ENCODE data around the gene TMEM273. TPM values are rescaled to one million over a fixed set of nuclear protein-coding genes. Genes with fewer than 3 reads are reported as not detected.

The TMEM273 gene
- total RNA-seq, 4 donors from 2014 or later: 18.6 to 37.9 (median 28.8) TPM

- Histone ChIP-seq H3K4me3 (no peak overlapping the region), H3K4me1 (peaks cover 0 to 78% (median 20%) of the 10 kb centered on the region in 4 donors), H3K27me3 (no peaks in the 10 kb centered on the region), H3K36me3 (no peaks in the 10 kb centered on the region), H3K27ac (peak overlapping the region in 1 of 4 donors; percentile 15), H3K9me3 (no peaks in the 10 kb centered on the region)
- TF ChIP-seq, protein P1, sequence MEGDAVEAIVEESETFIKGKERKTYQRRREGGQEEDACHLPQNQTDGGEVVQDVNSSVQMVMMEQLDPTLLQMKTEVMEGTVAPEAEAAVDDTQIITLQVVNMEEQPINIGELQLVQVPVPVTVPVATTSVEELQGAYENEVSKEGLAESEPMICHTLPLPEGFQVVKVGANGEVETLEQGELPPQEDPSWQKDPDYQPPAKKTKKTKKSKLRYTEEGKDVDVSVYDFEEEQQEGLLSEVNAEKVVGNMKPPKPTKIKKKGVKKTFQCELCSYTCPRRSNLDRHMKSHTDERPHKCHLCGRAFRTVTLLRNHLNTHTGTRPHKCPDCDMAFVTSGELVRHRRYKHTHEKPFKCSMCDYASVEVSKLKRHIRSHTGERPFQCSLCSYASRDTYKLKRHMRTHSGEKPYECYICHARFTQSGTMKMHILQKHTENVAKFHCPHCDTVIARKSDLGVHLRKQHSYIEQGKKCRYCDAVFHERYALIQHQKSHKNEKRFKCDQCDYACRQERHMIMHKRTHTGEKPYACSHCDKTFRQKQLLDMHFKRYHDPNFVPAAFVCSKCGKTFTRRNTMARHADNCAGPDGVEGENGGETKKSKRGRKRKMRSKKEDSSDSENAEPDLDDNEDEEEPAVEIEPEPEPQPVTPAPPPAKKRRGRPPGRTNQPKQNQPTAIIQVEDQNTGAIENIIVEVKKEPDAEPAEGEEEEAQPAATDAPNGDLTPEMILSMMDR (IDR thresholded peaks at IDR 0.05): no peak
- TF ChIP-seq EP300 (IDR thresholded peaks at IDR 0.05) (no peak), POLR2A (IDR thresholded peaks at IDR 0.05) (no peak)
- peak; percentile 26 to 42 for DNase-seq (ENCODE audit: low spot score in 2 of 2)
- 39 to 45% methylated on average over 8 to 9 of the region's 9 CpGs for WGBS, 2 donors
Measured at GRCh38 chr10:49109669-49110340, 78.4 kb downstream of the TMEM273 start.

- WGBS, 2 donors: 84 to 86% methylated on average over 6 to 7 of the region's 7 CpGs
- Histone ChIP-seq H3K27me3 (no peaks in the 10 kb centered on the region), H3K36me3 (no peaks in the 10 kb centered on the region), H3K4me1 (peaks cover 0 to 72% (median 20%) of the 10 kb centered on the region in 4 donors), H3K9me3 (no peaks in the 10 kb centered on the region), H3K4me3 (no peak overlapping the region), H3K27ac (no peak overlapping the region)
- no peak for DNase-seq (ENCODE audit: low spot score in 2 of 2)
- TF ChIP-seq, protein P1 (IDR thresholded peaks at IDR 0.05): no peak
- TF ChIP-seq EP300 (IDR thresholded peaks at IDR 0.05) (no peak), POLR2A (IDR thresholded peaks at IDR 0.05) (no peak)
Measured at GRCh38 chr10:49108656-49109055, 79.5 kb downstream of the TMEM273 start.

DNA sequence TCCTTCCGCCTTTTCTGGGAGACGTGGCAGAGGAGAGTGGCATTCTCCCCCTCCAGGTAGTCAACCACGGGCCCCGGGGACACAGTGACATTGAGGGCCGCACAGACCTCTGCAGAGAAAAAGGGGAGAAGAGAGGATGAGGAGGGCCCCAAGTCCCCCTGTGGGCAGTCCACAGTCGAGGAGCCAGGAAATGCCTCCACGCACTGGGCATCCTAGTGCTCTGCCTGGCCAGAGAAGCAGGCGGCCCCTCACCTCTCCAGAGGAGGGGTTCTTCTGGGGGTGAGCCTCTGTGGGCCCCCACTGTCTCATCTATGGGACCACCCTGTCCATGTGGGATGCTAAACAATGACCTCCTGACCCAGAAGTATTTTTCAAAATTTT, 80.3 kb downstream of the TMEM273 start:
- Histone ChIP-seq H3K4me1 (peaks cover 0 to 65% (median 20%) of the 10 kb centered on the region in 4 donors), H3K36me3 (no peaks in the 10 kb centered on the region), H3K27ac (no peak overlapping the region), H3K27me3 (no peaks in the 10 kb centered on the region), H3K4me3 (no peak overlapping the region), H3K9me3 (no peaks in the 10 kb centered on the region)
- 94 to 98% methylated on average over 8 of the region's 8 CpGs for WGBS, 2 donors
- TF ChIP-seq, protein P1 (IDR thresholded peaks at IDR 0.05): no peak
- TF ChIP-seq EP300 (IDR thresholded peaks at IDR 0.05) (no peak), POLR2A (IDR thresholded peaks at IDR 0.05) (no peak)
- no peak for DNase-seq (ENCODE audit: low spot score in 2 of 2)

DNA sequence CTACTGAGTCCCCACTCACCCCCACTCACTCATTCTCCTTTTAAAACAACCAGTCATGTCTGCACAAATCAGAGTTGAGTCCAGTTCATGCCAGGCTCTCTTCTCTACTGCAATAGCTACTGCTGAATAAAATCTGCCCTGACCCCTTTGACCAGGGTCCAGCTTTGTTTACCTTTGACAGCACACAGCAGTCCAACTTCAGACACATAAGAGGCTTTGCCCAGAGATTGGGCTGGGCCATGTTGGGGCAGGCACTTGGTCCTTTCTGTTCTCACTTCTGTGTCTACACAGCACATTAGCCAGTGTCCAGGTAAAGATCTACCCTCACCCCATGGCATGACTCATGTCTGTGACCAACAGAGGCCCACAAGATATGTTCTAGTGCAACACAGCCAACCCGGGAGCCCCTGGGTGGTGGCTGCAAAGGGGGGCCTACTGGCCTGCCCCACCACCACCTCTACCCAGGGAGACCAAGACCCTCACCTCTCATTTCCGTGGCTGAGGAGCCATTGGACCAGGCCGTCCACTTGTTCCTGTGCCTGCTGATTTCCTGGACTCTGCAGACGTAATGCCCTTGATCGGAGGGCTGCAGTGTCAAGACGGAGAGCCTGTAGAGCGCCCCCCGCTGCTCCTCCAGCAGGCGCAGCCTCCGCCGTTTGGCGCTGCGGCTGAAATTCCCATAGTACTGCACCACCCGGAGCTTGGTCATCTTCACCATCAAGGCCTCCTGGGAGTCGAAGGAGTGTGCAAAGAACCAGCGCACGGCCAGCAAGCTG, 80.9 kb downstream of the TMEM273 start:
- Histone ChIP-seq H3K27me3 (no peaks in the 10 kb centered on the region), H3K4me3 (no peak overlapping the region), H3K36me3 (no peaks in the 10 kb centered on the region), H3K27ac (peak overlapping the region in 1 of 4 donors; percentile 17), H3K4me1 (peaks cover 0 to 60% (median 20%) of the 10 kb centered on the region in 4 donors), H3K9me3 (no peaks in the 10 kb centered on the region)
- TF ChIP-seq POLR2A (IDR thresholded peaks at IDR 0.05) (no peak), EP300 (IDR thresholded peaks at IDR 0.05) (no peak)
- TF ChIP-seq, protein P1 (IDR thresholded peaks at IDR 0.05): no peak
- WGBS, 2 donors: 93 to 96% methylated on average over 10 to 17 of the region's 17 CpGs
- DNase-seq (ENCODE audit: low spot score in 2 of 2): no peak

- DNase-seq (ENCODE audit: low spot score in 2 of 2): peak in 1 of 2 donors; percentile 24
- H3K27me3 ChIP-seq: no peaks in the 10 kb centered on the region
- H3K36me3 ChIP-seq: no peaks in the 10 kb centered on the region
- H3K27ac ChIP-seq: no peak overlapping the region
- H3K9me3 ChIP-seq: no peaks in the 10 kb centered on the region
- no peak for TF ChIP-seq POLR2A (IDR thresholded peaks at IDR 0.05)
- TF ChIP-seq, protein P1 (IDR thresholded peaks at IDR 0.05): no peak
- no peak for TF ChIP-seq EP300 (IDR thresholded peaks at IDR 0.05)
- WGBS, 2 donors: 15 to 22% methylated on average over 6 to 7 of the region's 7 CpGs
- H3K4me3 ChIP-seq: no peak overlapping the region
- peaks cover 0 to 52% (median 20%) of the 10 kb centered on the region in 4 donors for H3K4me1 ChIP-seq
Measured at GRCh38 chr10:49106451-49106850, 81.7 kb downstream of the TMEM273 start.

All from tibial nerve (tissue), 4 donors.